Epithelial cell of prostate (primary cell): ENCODE results near the gene CFAP77.

Experiments used
- DNase-seq: peaks from one replicate; pipeline ENCODE4 v3.0.0-alpha.2; 2011; ENCODE audit warnings: low read depth, low spot score
- H3K27ac ChIP-seq: fragments of 450-650 bp; 2 replicates; pipeline ENCODE4 v1.5.1; 2017; ENCODE audit warnings: mild to moderate bottlenecking

CFAP77 gene

GRCh38 chr9:132407196-132407595 lies 2.8 kb upstream of the CFAP77 start:
- no peak overlapping the region for H3K27ac ChIP-seq
- DNase-seq = no peak

GRCh38 chr9:132408521-132408920 lies 1.5 kb upstream of the CFAP77 start:
- H3K27ac ChIP-seq = no peak overlapping the region
- no peak for DNase-seq

GRCh38 chr9:132410642-132411041 lies 631 bp downstream of the CFAP77 start:
- DNase-seq = no peak
- H3K27ac ChIP-seq = no peak overlapping the region

- no peak overlapping the region for H3K27ac ChIP-seq
- DNase-seq = no peak
Observed at GRCh38 chr9:132411091-132411508, 1.1 kb downstream of the CFAP77 start.

GRCh38 chr9:132412089-132412488 lies 2.1 kb downstream of the CFAP77 start:
- H3K27ac ChIP-seq = no peak overlapping the region
- DNase-seq = no peak

- no peak for DNase-seq
- no peak overlapping the region for H3K27ac ChIP-seq
Observed at GRCh38 chr9:132413926-132414325, 3.9 kb downstream of the CFAP77 start.

- no peak for DNase-seq
- no peak overlapping the region for H3K27ac ChIP-seq
Observed at GRCh38 chr9:132414731-132415130, 4.7 kb downstream of the CFAP77 start.

GRCh38 chr9:132415181-132415580 lies 5.2 kb downstream of the CFAP77 start:
- H3K27ac ChIP-seq = no peak overlapping the region
- no peak for DNase-seq

- no peak overlapping the region for H3K27ac ChIP-seq
- no peak for DNase-seq
Observed at GRCh38 chr9:132418726-132419363, 8.8 kb downstream of the CFAP77 start.

- no peak overlapping the region for H3K27ac ChIP-seq
- DNase-seq = no peak
Observed at GRCh38 chr9:132422574-132422973, 12.6 kb downstream of the CFAP77 start.

GRCh38 chr9:132423503-132423902 lies 13.5 kb downstream of the CFAP77 start:
- H3K27ac ChIP-seq = no peak overlapping the region
- no peak for DNase-seq

GRCh38 chr9:132424857-132425674 lies 15.1 kb downstream of the CFAP77 start:
- no peak overlapping the region for H3K27ac ChIP-seq
- no peak for DNase-seq

- DNase-seq = no peak
- no peak overlapping the region for H3K27ac ChIP-seq
Observed at GRCh38 chr9:132425675-132426062, 15.7 kb downstream of the CFAP77 start.

- DNase-seq = no peak
- no peak overlapping the region for H3K27ac ChIP-seq
Observed at GRCh38 chr9:132426639-132427414, 16.8 kb downstream of the CFAP77 start.

GRCh38 chr9:132430998-132431397 lies 21.0 kb downstream of the CFAP77 start:
- no peak overlapping the region for H3K27ac ChIP-seq

GRCh38 chr9:132434881-132435280 lies 24.9 kb downstream of the CFAP77 start:
- H3K27ac ChIP-seq = no peak overlapping the region
- no peak for DNase-seq

More at GRCh38 chr9:132430998-132431397, 21.0 kb downstream of the CFAP77 start:
- no peak for DNase-seq

- DNase-seq = peak; percentile 48
- H3K27ac ChIP-seq = peak overlapping the region; percentile 30
Observed at GRCh38 chr9:132439153-132439552, 29.1 kb downstream of the CFAP77 start.

- no peak overlapping the region for H3K27ac ChIP-seq
- no peak for DNase-seq
Observed at GRCh38 chr9:132440735-132441134, 30.7 kb downstream of the CFAP77 start.

- DNase-seq = no peak
- H3K27ac ChIP-seq = no peak overlapping the region
Observed at GRCh38 chr9:132441404-132441803, 31.4 kb downstream of the CFAP77 start.

- no peak for DNase-seq
- H3K27ac ChIP-seq = no peak overlapping the region
Observed at GRCh38 chr9:132443951-132444607, 34.1 kb downstream of the CFAP77 start.
